Activated B cell treated with CpG ODN at 0.5 μM for 24 hours (primary cell): ENCODE results near the gene SUMO1. TPM values are rescaled to one million over a fixed set of nuclear protein-coding genes. Genes with fewer than 3 reads are reported as not detected.

Experiments used
- ATAC-seq: fragments of 200-7000 bp; cut with Tn5 transposase; one replicate; pipeline ENCODE4 v1.10.0; 2021; ENCODE audit warnings: low read depth, mild to moderate bottlenecking, moderate library complexity
- CTCF ChIA-PET: fragments of 350-600 bp; sonication (Branson Sonifier 250); formaldehyde crosslinking; loops from one replicate; lab custom pipeline; 2021; ENCODE audit warnings: antibody characterized with exemption; lab: Charles Lee
- POLR2A ChIA-PET: fragments of 350-600 bp; sonication (Branson Sonifier 250); formaldehyde crosslinking; loops from one replicate; lab custom pipeline; 2021; ENCODE audit warnings: antibody characterized with exemption; lab: Charles Lee
- DNase-seq: peaks from one replicate; pipeline ENCODE4 v3.0.0; 2022
- H3K27ac Mint-ChIP-seq: one replicate; pipeline ENCODE4 v1.8.0; 2020; ENCODE audit warnings: mixed read lengths
- H3K27me3 Mint-ChIP-seq: one replicate; pipeline ENCODE4 v1.8.0; 2021; ENCODE audit warnings: mixed read lengths
- H3K36me3 Mint-ChIP-seq: one replicate; pipeline ENCODE4 v1.8.0; 2021; ENCODE audit warnings: low read depth, mixed read lengths
- H3K4me1 Mint-ChIP-seq: one replicate; pipeline ENCODE4 v1.8.0; 2021; ENCODE audit warnings: mixed read lengths
- H3K4me3 Mint-ChIP-seq: one replicate; pipeline ENCODE4 v1.8.0; 2020; ENCODE audit warnings: mild to moderate bottlenecking, mixed read lengths
- H3K9me3 Mint-ChIP-seq: one replicate; pipeline ENCODE4 v1.8.0; 2020; ENCODE audit warnings: mixed read lengths
- intact Hi-C: fragments of 100-400 bp; cut with micrococcal nuclease; formaldehyde crosslinking; loops from one replicate; pipeline ENCODE4 v1.15.1; 2024
- total RNA-seq: library from RNA; stranded (reverse); gene quantifications from 2 replicates; pipeline ENCODE4 v1.2.3, GENCODE V29; 2022
- TF ChIP-seq, protein P1 (sequence below): fragments of 200-600 bp; IDR thresholded peaks from one replicate; pipeline ENCODE4 v1.8.0; 2022; ENCODE audit warnings: antibody characterized with exemption, mild to moderate bottlenecking

The SUMO1 gene
- total RNA-seq, 1 donor from 2014 or later: 78.8 TPM

DNA sequence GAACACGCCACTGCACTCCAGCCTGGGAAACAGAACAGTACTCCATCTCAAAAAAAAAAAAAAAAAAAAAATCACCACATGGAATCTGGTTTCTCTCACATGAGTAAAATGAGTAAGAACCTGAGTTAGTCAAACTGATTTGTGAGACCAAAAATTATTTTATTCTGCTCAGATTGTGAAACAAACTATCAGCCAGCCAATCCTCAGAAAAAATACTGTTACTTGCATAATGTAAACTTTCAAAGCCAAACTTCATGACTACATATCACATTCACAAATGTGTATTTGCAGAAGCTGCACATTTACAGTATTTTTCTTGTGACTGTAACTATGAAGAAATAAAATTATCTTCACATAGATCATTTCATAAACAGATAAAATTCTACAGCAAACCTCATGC is 23.2 kb downstream of the SUMO1 start:
- ATAC-seq: no peak
- Mint-ChIP-seq H3K4me3 (no peak overlapping the region), H3K27ac (no peak overlapping the region), H3K36me3 (peaks cover 59% of the 10 kb centered on the region), H3K4me1 (no peaks in the 10 kb centered on the region), H3K9me3 (no peaks in the 10 kb centered on the region), H3K27me3 (no peaks in the 10 kb centered on the region)
- TF ChIP-seq, protein P1, sequence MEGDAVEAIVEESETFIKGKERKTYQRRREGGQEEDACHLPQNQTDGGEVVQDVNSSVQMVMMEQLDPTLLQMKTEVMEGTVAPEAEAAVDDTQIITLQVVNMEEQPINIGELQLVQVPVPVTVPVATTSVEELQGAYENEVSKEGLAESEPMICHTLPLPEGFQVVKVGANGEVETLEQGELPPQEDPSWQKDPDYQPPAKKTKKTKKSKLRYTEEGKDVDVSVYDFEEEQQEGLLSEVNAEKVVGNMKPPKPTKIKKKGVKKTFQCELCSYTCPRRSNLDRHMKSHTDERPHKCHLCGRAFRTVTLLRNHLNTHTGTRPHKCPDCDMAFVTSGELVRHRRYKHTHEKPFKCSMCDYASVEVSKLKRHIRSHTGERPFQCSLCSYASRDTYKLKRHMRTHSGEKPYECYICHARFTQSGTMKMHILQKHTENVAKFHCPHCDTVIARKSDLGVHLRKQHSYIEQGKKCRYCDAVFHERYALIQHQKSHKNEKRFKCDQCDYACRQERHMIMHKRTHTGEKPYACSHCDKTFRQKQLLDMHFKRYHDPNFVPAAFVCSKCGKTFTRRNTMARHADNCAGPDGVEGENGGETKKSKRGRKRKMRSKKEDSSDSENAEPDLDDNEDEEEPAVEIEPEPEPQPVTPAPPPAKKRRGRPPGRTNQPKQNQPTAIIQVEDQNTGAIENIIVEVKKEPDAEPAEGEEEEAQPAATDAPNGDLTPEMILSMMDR: no peak
- CTCF ChIA-PET: no interaction called here
- no peak for DNase-seq
- intact Hi-C loops: loop anchor here (5.0 kb wide), 1 partner anchor 332 kb away; no protein-coding TSS in a partner anchor
- POLR2A ChIA-PET: no interaction called here

DNA sequence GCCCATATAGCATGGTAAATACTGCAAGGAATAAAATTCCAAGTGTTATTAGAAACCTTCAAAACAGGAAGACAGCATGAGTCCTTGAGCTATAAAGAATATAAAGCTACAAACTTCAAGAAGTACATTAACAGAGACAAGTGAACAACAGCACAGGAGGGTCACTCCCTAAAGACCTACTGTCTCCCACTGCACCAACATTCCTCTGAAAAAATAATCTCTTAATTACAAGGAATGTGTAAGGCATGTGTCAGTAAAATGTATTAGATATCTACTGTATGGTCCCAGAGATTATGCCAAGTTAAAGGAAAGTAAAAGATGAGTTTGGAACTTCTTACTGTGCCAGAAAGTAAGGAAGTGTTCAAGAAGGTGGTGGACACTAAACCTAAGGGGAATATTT is 29.9 kb downstream of the SUMO1 start:
- Mint-ChIP-seq H3K4me1 (peaks cover 5% of the 10 kb centered on the region), H3K27ac (no peak overlapping the region), H3K36me3 (peaks cover 43% of the 10 kb centered on the region), H3K27me3 (no peaks in the 10 kb centered on the region), H3K9me3 (no peaks in the 10 kb centered on the region), H3K4me3 (no peak overlapping the region)
- ChIA-PET POLR2A (no interaction called here), CTCF (no interaction called here)
- ATAC-seq (no peak), DNase-seq (no peak)
- TF ChIP-seq, protein P1: no peak
- intact Hi-C loops: no loop called here

DNA sequence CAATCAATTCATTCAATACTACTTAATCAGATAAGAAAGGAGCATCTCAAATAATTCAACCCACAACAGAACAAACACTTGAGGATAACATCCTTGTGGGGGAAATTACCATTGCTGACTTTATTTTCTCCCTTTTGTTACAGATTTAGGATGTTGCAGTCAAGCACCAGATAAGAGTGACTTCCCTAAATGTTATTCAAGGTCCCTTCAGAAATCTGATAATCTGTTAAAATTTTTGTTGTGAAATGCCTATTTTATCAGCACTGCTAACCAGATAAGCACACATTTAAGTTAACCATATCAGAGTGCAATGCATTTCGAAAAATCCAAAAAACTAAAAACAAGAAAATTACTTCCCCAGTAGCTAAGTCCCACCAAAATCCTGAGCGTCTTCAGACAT is 33.5 kb downstream of the SUMO1 start:
- DNase-seq: no peak
- H3K4me3 Mint-ChIP-seq: no peak overlapping the region
- H3K4me1 Mint-ChIP-seq: peaks cover 6% of the 10 kb centered on the region
- intact Hi-C loops: no loop called here
- no peaks in the 10 kb centered on the region for H3K9me3 Mint-ChIP-seq
- no peak for ATAC-seq
- H3K27ac Mint-ChIP-seq: no peak overlapping the region
- POLR2A ChIA-PET: no interaction called here
- TF ChIP-seq, protein P1: no peak
- H3K36me3 Mint-ChIP-seq: peaks cover 32% of the 10 kb centered on the region
- CTCF ChIA-PET: no interaction called here
- no peaks in the 10 kb centered on the region for H3K27me3 Mint-ChIP-seq

DNA sequence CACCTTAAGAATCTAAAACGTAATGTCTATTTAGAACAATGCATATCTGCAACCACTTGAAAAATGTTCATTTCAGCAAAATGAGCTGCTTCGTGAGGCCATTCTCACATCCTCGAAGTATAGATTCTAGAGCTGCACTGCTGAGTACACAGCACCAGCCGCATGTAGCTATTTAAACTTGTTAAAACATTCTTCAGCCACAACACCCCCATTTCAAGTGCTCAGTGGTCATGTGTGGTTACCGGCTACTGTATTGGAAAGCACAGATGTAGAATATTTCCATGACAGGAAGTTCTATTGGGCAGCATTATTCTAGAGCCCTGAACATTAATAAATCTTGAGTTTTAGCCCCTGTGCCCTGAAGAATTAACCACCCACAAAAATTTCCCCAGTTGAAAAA is 35.0 kb downstream of the SUMO1 start:
- H3K9me3 Mint-ChIP-seq: no peaks in the 10 kb centered on the region
- DNase-seq (no peak), ATAC-seq (no peak)
- intact Hi-C loops: no loop called here
- peaks cover 6% of the 10 kb centered on the region for H3K4me1 Mint-ChIP-seq
- POLR2A ChIA-PET: no interaction called here
- H3K27ac Mint-ChIP-seq: no peak overlapping the region
- H3K36me3 Mint-ChIP-seq: peaks cover 26% of the 10 kb centered on the region
- TF ChIP-seq, protein P1: no peak
- no peaks in the 10 kb centered on the region for H3K27me3 Mint-ChIP-seq
- CTCF ChIA-PET: no interaction called here
- no peak overlapping the region for H3K4me3 Mint-ChIP-seq

DNA sequence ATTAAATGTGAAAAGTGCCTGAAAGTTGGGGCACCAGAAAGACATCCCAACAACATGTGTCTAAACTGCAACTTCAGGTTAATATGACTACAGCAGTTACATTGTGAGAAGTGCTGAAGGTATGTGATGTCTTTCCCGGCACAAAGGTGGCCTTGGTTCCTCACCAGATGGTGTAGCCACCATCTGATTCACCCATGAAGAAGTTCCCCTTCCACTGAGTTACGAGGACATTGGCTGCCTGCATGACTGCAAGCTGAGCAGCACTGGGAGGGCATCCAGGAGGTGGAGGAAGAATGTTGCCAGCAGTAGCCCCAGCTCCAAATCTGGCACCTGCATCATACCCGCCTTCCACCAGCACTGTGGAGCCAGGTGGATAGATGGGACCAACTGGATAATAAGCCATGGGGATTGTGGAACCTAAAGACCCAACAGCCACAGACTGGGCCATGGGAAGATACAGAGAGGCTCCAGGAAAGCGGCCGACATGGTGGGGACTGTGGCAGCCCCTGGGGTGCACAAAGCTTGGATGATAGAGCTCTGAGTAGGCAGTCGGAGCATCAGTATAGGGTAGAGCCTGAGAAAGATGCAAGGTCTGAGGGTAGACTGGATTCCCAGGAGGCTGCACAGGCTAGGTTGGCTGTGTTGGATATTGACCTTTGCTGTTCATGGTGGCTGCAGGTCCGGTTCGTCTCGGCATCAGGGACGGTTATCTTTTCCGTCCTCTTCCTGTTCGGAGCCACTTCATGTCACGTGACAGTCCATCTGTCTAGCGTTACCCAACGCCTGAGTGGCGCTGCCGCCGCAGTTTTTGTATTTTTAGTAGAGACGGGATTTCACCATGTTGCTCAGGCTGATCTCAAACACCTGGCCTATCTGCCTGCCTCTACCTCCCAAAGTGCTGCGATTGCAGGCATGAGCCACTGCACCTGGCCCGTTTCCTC is 36.9 kb downstream of the SUMO1 start:
- POLR2A ChIA-PET: no interaction called here
- H3K9me3 Mint-ChIP-seq: no peaks in the 10 kb centered on the region

More for the DNA sequence above, 36.9 kb downstream of the SUMO1 start:
- DNase-seq: no peak
- Mint-ChIP-seq H3K4me1 (peaks cover 2% of the 10 kb centered on the region), H3K27ac (no peak overlapping the region), H3K27me3 (peaks cover 2% of the 10 kb centered on the region), H3K4me3 (no peak overlapping the region), H3K36me3 (peaks cover 17% of the 10 kb centered on the region)
- ATAC-seq: no peak
- TF ChIP-seq, protein P1: no peak
- intact Hi-C loops: no loop called here
- CTCF ChIA-PET: no interaction called here
